HG03025 (cell line): ENCODE results near the gene PRELID1.
A peak's percentile ranks its signal among the peaks of the same experiment; 100 is the strongest.

ENCODE experiments used
- ATAC-seq: cut with Tn5 transposase; IDR thresholded peaks from one replicate; pipeline ENCODE4 v1.9.1; 2021; ENCODE audit warnings: mild to moderate bottlenecking, moderate library complexity; ENCODE audit not compliant: unreplicated experiment, low FRiP score

The PRELID1 gene

GRCh38 chr5:177311723-177312648, 8.4 kb downstream of the PRELID1 start, which contains the start of gene MXD3:
MXD3 (minus strand) TSS chr5:177311898; CDS start chr5:177311830, 68 bp downstream.
- peak; percentile 75 for ATAC-seq

DNA sequence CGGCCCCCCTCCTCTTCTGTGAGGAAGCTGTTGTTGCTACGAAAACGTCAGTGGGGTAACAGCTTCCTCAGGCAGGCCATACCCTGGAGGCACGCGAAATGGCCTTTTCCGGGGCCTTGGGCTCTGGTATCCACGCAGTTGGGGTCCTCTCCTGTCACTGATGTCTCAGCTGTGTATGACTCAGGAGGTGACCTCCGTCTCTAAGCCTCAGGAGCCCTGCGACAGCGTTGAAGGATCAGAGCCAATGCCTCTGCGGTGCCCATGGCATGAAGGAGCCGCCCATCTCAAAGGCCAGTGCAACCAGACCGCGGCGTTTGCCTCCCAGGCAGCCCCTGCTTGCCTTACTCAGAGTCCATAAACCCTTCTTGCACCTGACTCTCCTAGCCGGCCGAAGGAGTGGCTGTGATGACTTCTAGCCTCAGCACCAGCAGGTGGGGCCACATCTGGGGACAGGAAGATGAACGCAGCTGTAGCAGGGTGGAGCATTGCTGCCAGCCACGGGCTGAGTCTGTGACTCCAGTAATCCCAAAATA, 9.1 kb downstream of the PRELID1 start:
- ATAC-seq = peak; percentile 26

GRCh38 chr5:177313561-177314259, 10.1 kb downstream of the PRELID1 start:
- ATAC-seq = no peak

- no peak for ATAC-seq
Observed at GRCh38 chr5:177314376-177315342, 11.1 kb downstream of the PRELID1 start.

GRCh38 chr5:177315411-177315810, 11.8 kb downstream of the PRELID1 start:
- ATAC-seq = no peak

DNA sequence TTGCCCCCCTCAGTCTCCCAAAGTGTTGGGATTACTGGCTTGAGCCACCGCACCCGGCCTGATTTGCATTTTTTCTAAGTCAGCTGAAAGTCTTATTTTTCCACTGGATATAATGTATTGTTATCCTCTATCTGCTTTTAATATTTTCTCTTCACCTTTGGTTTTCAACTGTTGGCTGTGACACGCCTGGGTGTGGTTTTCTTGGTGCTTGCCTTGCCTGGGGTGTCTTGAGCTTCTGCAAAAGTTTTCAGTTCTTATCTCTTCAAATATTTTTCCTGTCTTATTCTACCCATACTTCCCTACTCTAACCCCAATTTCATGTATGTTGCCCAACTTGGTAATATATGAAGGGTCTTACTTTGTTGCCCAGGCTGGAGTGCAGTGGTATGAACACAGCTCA, 12.4 kb downstream of the PRELID1 start:
- ATAC-seq = no peak

DNA sequence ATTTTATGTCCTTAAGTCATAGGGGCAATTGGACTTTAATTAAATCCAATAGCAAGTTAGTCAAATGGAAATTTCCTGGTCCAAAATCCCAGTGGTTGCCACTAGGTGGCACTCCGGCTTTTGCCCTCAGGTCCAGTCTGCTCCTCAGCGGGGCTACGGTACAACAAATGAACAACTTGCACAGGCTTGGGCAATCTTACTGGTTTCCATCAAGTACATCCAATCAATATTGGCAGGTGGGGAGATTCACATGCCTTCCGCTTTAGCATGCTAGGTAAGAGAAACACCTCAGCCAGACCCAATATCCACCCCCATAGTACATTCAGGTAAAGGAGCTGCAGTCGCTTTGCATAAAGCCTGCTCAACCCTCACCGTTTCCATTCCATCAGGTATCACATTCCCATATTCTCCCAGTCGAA, 14.4 kb downstream of the PRELID1 start:
- no peak for ATAC-seq

GRCh38 chr5:177319913-177320588, 16.5 kb downstream of the PRELID1 start:
- ATAC-seq = no peak

DNA sequence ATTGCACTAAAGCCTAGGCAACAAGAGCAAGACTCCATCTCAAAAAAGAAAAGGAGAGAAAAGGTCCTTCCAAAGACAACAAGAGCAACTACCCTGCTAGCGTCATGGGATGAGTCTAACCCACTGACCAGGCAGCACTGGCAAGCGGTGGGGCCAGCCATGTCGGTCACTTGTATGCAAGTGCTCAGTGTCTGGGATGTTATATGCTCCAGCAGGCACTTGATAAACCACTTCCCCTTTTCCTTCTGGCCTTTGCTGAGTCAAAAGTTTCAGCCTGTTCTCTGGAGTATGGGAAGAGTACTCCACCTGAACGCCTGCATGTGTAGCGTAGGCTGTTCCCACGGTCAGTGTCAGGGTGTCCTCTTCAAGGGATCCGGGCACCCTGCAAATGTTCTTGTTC, 17.3 kb downstream of the PRELID1 start:
- no peak for ATAC-seq

DNA sequence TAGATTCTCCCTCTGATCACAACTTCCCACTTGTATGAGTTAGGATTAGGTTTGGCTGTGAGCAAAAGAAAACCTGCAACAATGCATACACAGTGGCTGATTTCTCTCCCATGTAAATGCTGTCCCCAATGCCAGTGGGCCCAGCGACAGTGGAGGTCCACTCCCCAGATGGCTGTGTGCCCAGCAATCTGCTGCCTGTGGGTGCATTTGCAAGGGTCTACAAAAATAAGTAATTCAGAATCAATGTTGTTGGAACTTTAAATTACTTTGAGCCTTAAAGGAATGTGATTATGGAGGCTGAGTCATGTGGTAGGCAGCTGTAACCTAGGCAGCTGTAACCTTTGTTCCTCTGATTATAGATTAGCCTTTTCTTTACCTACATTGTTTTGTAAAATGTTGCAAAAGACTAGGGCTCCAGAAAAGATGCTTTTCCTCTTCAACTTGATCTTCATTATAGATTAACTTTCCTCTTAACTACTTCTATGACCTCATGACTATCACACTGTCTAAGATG, 22.3 kb downstream of the PRELID1 start:
- ATAC-seq = no peak

DNA sequence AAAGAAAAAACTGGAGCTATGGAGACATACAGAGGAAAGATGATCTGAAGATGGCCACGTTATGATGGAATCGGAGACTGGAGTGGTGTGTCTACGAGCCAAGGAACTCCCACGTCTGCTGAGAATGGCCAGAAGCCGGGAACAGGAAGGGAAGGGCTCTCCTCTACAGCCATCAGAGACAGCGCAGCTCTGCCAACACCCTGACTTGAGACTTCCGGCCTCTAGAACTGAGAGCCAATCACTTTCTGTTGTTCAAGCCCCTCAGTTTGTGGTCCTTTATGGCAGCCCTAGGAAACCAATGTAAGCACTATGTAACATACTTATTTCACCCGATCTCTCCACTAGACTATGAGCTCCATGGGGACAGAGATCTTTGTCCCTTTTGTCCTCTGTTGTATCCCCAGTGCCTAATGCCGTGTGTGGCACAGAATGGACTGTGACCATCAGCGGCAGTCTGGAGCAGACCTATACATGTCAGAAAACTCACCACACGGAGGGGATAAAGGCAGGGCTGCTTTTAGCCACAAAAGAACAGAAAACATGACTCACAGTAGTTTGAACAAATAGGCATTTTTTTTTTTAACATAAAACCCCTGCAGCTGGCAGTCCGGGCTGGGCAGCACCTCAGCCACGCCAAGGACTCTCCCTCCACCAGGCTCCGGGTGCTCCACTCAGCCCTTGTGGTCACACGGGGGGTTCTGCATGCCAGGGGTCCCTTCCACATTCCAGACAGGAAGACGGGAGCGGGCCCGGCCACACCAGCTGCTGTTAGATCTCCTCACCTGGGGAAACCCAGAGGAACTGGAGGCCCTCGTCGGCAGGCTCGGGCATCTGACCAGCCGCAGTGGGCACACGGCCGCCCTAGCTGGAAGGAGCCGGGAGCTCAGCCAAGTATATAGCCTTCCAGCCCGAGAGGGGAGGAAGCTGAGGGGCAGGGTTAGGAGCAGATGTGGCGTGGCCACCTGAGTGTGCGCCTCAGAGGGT, 24.2 kb downstream of the PRELID1 start:
- ATAC-seq = no peak

DNA sequence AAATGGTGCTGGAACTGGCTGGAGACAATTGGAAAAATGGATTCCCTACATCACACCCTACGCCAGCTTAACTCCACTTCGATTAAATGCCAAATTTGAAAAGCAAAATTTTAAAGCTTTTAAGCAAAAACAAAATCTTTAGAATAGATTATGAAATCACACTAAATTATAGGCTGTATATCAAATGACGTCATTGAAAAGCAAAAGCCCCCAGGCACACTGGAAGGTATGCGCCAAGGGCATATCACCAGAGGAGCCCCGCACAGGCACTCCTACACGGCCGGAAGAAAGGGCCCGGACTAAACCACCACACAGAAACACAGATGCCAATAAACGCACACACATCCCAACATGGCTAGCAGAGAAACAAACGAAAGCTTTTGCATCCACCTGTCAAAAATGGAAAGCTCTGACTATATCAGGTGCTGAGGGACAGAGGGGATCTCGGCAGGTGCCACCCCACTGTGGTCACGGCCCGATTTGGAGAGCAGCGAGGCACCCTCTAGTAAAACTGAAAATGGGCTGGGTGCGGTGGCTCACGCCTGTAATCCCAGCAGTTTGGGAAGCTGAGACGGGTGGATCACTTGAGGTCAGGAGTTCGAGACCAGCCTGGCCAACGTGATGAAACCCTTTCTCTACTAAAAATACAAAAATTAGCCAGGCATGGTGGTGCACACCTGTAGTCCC, 25.1 kb downstream of the PRELID1 start:
- ATAC-seq = no peak

DNA sequence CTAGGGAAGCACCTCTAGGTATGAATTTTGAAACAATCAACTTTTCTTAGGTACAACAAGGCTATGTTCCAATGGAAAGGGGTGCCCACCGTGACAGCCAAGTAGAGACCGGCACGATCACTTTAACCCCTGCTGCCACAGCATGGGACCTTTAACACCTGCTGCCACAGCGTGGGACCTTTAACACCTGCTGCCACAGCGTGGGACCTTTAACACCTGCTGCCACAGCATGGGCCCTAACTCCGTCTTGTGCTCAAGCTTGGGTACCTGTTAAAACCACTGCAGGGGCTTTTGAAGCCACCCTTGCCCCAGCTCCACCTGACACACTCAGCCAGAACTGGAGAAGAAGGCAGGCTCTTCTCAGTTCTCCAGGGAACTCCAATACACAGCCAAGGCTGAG, 26.3 kb downstream of the PRELID1 start:
- no peak for ATAC-seq

GRCh38 chr5:177330991-177331842, 27.6 kb downstream of the PRELID1 start:
- no peak for ATAC-seq

GRCh38 chr5:177332031-177332895, 28.7 kb downstream of the PRELID1 start:
- no peak for ATAC-seq

DNA sequence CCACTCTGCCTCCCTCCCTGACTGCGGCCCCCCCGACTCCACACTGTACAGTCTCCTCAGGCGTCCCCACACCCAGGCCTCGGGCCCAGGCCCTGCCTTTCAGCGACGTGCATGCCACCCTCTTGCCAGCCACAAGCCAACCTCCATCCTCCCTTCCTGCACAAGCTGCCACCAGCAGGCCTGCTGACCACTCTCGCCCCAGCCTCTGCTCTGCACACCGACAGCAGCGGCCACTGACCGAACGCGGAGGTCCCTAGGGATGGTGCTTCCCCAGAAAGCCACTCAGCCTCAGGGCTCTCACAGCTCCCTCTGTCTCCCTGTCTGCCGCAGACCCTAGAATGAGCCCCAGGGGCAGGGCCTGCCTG, 29.3 kb downstream of the PRELID1 start:
- no peak for ATAC-seq
